A549 treated with Mapracorat at 1 μM for 4 hours (cell line): ENCODE measurements around the gene TCP11. TPM values are rescaled to one million over a fixed set of nuclear protein-coding genes. Genes with fewer than 3 reads are reported as not detected.

ENCODE experiments used
- total RNA-seq: library from RNA; stranded (reverse); fragments of 200-300 nt; extraction: Qiagen RNA extraction; gene quantifications from 5 replicates; pipeline ENCODE4 v1.2.3, GENCODE V29; 2022

The TCP11 gene
- total RNA-seq: not detected in 5 replicates

DNA sequence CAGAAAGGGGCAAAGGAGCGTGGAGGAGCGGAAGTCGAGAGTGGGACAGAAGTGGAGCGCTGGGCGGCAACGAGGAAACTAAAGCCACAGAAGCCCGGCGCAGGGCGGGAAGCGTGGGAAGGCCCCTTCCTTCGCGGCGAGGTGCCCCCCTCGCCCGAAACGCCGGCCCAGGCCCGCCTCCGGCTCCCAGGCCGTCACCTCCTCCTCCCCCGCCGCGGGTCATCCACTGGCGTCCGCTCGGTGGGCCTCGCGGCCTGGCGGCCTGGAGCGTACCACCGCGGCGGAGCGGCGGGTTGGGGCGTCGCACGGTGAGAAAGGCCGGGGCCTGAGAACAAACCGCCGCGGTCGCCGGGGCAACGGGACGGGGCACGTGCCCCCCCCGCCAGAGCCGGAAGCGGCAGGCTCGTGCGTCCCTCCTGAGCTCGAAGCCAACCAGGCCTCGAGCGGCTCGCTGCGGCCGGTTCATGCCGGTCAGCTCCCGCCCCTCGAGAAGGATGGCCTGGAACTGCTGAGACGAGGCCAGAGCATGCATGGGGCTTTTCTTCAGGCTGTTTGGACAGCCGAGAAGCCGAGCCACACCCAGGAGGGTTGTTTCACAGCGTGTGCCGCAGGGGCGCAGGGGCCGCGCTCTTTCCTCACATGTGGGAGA, at the start of gene TCP11:
Gene TCP11 (minus strand): TSS at position 333 of the 649 bp plus-strand sequence. CDS start 469 bp downstream, outside the sequence.

Other genes with a start within 250 kb of the TCP11 start
- gene SCUBE3, start 72.6 kb upstream of the TCP11 start, total RNA-seq: 0.03 to 0.07 TPM (median 0.05 TPM) in 5 replicates
- 7.7 to 10.6 TPM (median 9.4 TPM) in 5 replicates for gene ZNF76, start 118.4 kb upstream of the TCP11 start, total RNA-seq
- gene DEF6, start 156.5 kb upstream of the TCP11 start, total RNA-seq: 0.10 to 0.19 TPM in 2 of 5 replicates, not detected in the others
- gene PPARD, start 201.2 kb upstream of the TCP11 start, total RNA-seq: 4.6 to 6.7 TPM (median 6.0 TPM) in 5 replicates